Activated CD4-positive, alpha-beta memory T cell treated with anti-CD3 and anti-CD28 coated beads, Interleukin-2, amount 10 ng/mL, durations not matched to agents 7 days and 5 days (primary cell): Measurements from ENCODE around the gene HAS3. TPM values are rescaled to one million over a fixed set of nuclear protein-coding genes. Genes with fewer than 3 reads are reported as not detected.
"Not testable (repeated sequence)": the region's sequence is repeated elsewhere in the genome, so short reads cannot be mapped to it uniquely, and the experiment has no call there.

Experiments used
- CTCF ChIA-PET: fragments of 350-600 bp; sonication (Branson Sonifier 250); formaldehyde crosslinking; loops from one replicate; lab custom pipeline; 2021; ENCODE audit warnings: antibody characterized with exemption, inconsistent platforms; lab: Charles Lee
- POLR2A ChIA-PET: fragments of 350-600 bp; sonication (Branson Sonifier 250); formaldehyde crosslinking; loops from one replicate; lab custom pipeline; 2021; ENCODE audit warnings: antibody characterized with exemption; lab: Charles Lee
- DNase-seq: peaks from one replicate; pipeline ENCODE4 v3.0.0-alpha.2; 2020
- H3K27ac Mint-ChIP-seq: one replicate; pipeline ENCODE4 v1.8.0; 2021; ENCODE audit warnings: mild to moderate bottlenecking, mixed read lengths
- H3K27me3 Mint-ChIP-seq: one replicate; pipeline ENCODE4 v1.8.0; 2021; ENCODE audit warnings: mixed read lengths
- H3K36me3 Mint-ChIP-seq: one replicate; pipeline ENCODE4 v1.8.0; 2021; ENCODE audit warnings: low read depth, mixed read lengths
- H3K4me1 Mint-ChIP-seq: one replicate; pipeline ENCODE4 v1.8.0; 2021; ENCODE audit warnings: mixed read lengths
- H3K4me3 Mint-ChIP-seq: one replicate; pipeline ENCODE4 v1.8.0; 2021; ENCODE audit warnings: mild to moderate bottlenecking, mixed read lengths
- H3K9me3 Mint-ChIP-seq: one replicate; pipeline ENCODE4 v1.8.0; 2021; ENCODE audit warnings: mixed read lengths
- total RNA-seq, 2 experiments: library from RNA; stranded (reverse); gene quantifications; one replicate each; pipeline ENCODE4 v1.2.3, GENCODE V29; 2021

The HAS3 gene
- total RNA-seq, 2 experiments from 2014 or later = 0.38 to 0.71 TPM

DNA sequence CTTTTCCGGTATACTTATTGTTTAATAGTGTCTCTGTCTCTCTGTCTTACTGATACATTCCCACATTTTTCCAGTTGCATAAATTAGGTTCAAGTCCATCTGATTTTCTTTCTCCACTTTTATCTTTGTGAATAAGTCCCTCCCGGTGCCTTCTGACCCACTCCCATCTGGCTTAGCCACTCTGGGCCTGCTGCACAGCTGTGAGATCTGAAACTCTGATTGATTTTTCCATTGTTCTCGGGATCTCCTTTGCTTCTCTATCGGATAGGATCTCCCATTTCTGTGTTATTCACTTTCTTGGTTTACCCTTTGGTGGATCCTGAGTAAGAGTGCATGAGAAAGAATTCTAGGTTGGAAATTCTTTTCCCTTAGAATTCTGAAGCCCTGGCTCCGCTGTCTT lies 35.6 kb downstream of the HAS3 start:
- Mint-ChIP-seq H3K4me1 (peaks cover 15% of the 10 kb centered on the region), H3K9me3 (no peaks in the 10 kb centered on the region), H3K27me3 (no peaks in the 10 kb centered on the region), H3K27ac (no peak overlapping the region), H3K36me3 (peaks cover 68% of the 10 kb centered on the region), H3K4me3 (no peak overlapping the region)
- ChIA-PET CTCF (interaction anchor here (0.8 to 1.3 kb wide), 2 partner anchors 9 to 149 kb away, joined by 3 to 5 read pairs; no protein-coding TSS in a partner anchor), POLR2A (interaction anchor here (1.1 to 1.6 kb wide), 2 partner anchors 8 to 9 kb away, joined by 4 to 5 read pairs; partner anchors contain the start of genes CHTF8 and UTP4)
- no peak for DNase-seq

DNA sequence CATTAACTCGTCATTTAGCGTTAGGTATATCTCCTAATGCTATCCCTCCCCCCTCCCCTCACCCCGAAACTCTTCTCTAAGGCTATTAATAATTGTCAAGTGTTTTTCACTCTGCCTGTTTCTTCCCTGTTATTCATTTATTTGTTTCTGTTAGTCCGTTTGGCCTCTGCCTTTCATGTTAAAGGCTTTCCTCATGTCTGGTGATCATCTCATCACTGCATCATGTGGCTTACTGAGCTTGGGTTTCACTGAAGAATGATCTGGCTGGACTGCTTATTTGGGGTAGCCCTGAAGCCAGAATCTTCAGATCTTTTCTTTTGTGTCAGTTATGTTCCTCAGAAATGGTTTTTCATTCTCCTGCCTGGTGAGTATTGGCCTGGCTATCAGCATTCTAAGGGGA lies 36.5 kb downstream of the HAS3 start:
- Mint-ChIP-seq H3K36me3 (peaks cover 65% of the 10 kb centered on the region), H3K27me3 (no peaks in the 10 kb centered on the region), H3K9me3 (no peaks in the 10 kb centered on the region), H3K4me3 (no peak overlapping the region), H3K27ac (no peak overlapping the region), H3K4me1 (peaks cover 7% of the 10 kb centered on the region)
- CTCF ChIA-PET = interaction anchor here (0.8 to 1.3 kb wide), 2 partner anchors 8 to 18 kb away, joined by 4 to 5 read pairs; no protein-coding TSS in a partner anchor
- POLR2A ChIA-PET = interaction anchor here (1.6 kb wide), 1 partner anchor 9 kb away, joined by 5 read pairs; the partner anchor contains the start of genes CHTF8 and UTP4
- no peak for DNase-seq

DNA sequence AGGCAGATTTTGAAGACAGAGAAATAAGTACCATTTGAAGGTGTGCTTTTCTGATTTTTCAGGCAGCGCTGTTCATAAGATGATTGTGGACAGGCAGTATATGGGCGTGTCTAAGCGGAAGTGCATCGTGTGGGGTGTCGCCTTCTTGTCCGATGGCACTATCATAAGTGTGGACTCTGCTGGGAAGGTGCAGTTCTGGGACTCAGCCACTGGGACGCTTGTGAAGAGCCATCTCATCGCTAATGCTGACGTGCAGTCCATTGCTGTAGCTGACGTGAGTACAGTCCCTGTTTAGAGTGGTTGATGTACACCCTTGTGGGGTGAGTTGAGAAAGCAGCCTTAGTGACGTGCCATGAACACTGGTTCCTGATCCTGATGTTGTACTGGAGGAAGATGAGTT lies 37.7 kb downstream of the HAS3 start:
- Mint-ChIP-seq H3K4me3 (no peak overlapping the region), H3K4me1 (peaks cover 2% of the 10 kb centered on the region), H3K36me3 (peaks cover 58% of the 10 kb centered on the region), H3K27me3 (no peaks in the 10 kb centered on the region), H3K27ac (no peak overlapping the region), H3K9me3 (no peaks in the 10 kb centered on the region)
- CTCF ChIA-PET = no interaction called here
- DNase-seq = no peak
- POLR2A ChIA-PET = no interaction called here

DNA sequence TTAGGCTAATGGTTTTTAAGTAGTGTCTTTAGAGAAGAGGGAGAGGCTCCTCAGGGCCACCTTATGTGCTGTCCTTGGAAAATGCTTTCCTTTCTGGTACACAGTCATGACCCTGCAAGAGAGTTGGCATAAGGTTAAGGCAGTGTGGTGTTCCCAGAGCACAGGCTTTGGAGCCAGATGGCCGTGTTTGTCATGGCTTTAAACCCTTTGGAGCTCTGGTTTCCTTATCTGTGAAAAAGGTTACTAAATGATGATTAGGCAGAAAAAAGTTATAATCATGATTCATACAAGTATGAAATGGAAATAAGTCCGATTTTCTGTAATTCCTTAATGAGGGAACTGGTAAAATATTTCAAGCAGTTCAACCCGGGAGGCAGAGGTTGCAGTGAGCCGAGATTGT lies 40.2 kb downstream of the HAS3 start:
- POLR2A ChIA-PET = interaction anchor here (1.2 kb wide), 1 partner anchor 13 kb away, joined by 3 read pairs; the partner anchor contains the start of genes CHTF8 and UTP4
- H3K4me1 Mint-ChIP-seq = no peaks in the 10 kb centered on the region
- H3K4me3 Mint-ChIP-seq = no peak overlapping the region
- H3K36me3 Mint-ChIP-seq = peaks cover 46% of the 10 kb centered on the region
- no peak for DNase-seq
- no peaks in the 10 kb centered on the region for H3K27me3 Mint-ChIP-seq
- no peak overlapping the region for H3K27ac Mint-ChIP-seq
- H3K9me3 Mint-ChIP-seq = no peaks in the 10 kb centered on the region
- CTCF ChIA-PET = no interaction called here

DNA sequence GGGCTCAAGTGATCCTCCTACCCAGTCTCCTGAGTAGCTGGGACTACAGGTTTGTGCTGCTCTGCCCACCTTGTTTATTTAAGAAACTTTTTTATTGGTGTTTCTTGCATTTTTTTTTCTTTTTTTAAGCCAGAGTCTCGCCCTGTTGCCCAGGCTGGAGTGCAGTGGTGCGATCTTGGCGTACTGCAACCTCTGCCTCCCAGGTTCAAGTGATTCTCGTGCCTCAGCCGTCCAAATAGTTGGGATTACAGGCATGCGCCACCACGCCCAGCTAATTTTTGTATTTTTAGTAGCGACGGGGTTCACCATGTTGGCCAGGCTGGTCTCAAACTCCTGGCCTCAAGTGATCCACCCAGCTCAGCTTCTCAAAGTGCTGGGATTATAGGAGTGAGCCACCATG lies 44.2 kb downstream of the HAS3 start:
- DNase-seq, H3K27me3 Mint-ChIP-seq, H3K4me1 Mint-ChIP-seq, H3K4me3 Mint-ChIP-seq, H3K27ac Mint-ChIP-seq, H3K9me3 Mint-ChIP-seq: not testable (repeated sequence)
- ChIA-PET POLR2A (interaction anchor here (1.0 to 1.5 kb wide), 2 partner anchors 37 to 136 kb away, joined by 3 to 6 read pairs; partner anchors contain the start of gene SNTB2), CTCF (interaction anchor here (1.0 to 5.5 kb wide), 14 partner anchors 8 to 177 kb away, joined by 3 to 103 read pairs (median 5); no protein-coding TSS in a partner anchor)
- peaks cover 42% of the 10 kb centered on the region for H3K36me3 Mint-ChIP-seq

DNA sequence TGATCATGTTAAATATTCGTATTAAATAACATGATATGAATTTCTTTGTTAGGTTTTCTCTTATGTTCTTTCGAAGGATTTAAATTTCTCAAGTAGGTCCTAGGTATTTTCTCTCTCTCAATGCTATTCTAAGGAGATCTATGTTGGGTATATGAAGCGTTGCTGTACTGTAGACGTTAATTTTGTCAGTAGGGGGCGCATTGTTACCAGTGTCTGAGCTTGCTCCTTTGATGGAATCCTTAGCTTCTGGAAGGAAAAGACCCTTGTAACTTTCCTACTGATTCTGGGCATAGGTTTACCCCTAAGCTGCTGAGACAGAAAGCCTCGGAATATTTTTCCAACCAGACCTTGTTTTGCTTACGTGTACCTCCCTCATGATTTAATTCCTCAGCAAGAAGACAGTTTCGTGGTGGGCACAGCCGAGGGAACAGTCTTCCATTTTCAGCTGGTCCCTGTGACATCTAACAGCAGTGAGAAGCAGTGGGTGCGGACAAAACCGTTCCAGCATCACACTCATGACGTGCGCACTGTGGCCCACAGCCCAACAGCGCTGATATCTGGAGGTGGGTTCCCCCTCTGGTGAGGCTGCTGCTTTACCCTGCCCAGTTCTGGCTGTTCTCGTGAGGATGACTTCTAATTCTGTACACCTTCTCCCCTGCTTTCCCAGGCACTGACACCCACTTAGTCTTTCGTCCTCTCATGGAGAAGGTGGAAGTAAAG lies 44.9 kb downstream of the HAS3 start:
- POLR2A ChIA-PET = interaction anchor here (1.0 to 1.5 kb wide), 2 partner anchors 36 to 136 kb away, joined by 3 to 6 read pairs; partner anchors contain the start of gene SNTB2
- Mint-ChIP-seq H3K4me1 (no peaks in the 10 kb centered on the region), H3K27me3 (no peaks in the 10 kb centered on the region), H3K27ac (no peak overlapping the region), H3K4me3 (no peak overlapping the region), H3K9me3 (no peaks in the 10 kb centered on the region), H3K36me3 (peaks cover 45% of the 10 kb centered on the region)
- CTCF ChIA-PET = interaction anchor here (0.6 to 5.5 kb wide), 22 partner anchors 8 to 188 kb away, joined by 3 to 103 read pairs (median 5); no protein-coding TSS in a partner anchor
- DNase-seq = peak; percentile 60

DNA sequence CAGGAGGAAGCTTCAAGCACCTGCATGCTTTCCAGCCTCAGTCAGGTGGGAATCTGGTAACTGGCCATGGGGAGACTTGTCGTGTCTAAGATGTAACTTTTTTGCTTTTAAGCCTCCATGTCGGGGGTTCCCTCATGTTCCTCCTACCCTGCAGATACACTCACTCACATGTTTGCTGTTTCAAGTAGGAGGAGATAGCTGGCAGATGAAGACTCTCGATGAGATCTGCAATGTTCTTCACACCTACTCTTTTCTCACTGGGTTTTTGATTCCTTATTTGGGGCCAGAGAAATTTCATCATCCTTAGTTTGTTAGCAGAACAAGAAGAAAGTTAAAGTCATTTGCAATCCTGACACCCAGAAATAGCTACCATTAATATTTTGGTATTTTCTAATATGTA lies 51.7 kb downstream of the HAS3 start:
- H3K27me3 Mint-ChIP-seq = no peaks in the 10 kb centered on the region
- POLR2A ChIA-PET = interaction anchor here (1.3 kb wide), 1 partner anchor 24 kb away, joined by 5 read pairs; the partner anchor contains the start of genes CHTF8 and UTP4
- H3K36me3 Mint-ChIP-seq = peaks cover 64% of the 10 kb centered on the region
- H3K9me3 Mint-ChIP-seq = no peaks in the 10 kb centered on the region
- CTCF ChIA-PET = interaction anchor here (0.7 to 2.0 kb wide), 4 partner anchors 8 to 567 kb away, joined by 3 to 5 read pairs (median 4); no protein-coding TSS in a partner anchor
- no peak for DNase-seq
- no peak overlapping the region for H3K4me3 Mint-ChIP-seq
- H3K4me1 Mint-ChIP-seq = no peaks in the 10 kb centered on the region
- H3K27ac Mint-ChIP-seq = no peak overlapping the region

DNA sequence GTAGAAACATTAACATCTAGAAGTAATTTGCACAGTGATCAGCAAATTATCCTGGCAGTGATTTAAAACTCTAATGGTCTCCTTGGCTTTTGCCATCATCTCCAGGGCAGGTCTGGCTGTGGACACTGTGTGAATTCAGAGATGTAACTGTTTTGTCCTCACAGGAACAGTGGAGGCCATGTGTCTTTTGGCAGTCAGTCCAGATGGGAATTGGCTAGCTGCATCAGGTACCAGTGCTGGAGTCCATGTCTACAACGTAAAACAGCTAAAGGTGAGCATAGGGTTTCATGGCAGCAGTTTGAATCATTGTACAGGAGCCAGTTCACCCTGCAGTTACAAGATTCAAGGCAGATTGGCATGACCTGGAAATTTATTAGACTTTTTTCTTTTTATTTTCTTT lies 54.7 kb downstream of the HAS3 start:
- H3K27ac Mint-ChIP-seq = no peak overlapping the region

DNA sequence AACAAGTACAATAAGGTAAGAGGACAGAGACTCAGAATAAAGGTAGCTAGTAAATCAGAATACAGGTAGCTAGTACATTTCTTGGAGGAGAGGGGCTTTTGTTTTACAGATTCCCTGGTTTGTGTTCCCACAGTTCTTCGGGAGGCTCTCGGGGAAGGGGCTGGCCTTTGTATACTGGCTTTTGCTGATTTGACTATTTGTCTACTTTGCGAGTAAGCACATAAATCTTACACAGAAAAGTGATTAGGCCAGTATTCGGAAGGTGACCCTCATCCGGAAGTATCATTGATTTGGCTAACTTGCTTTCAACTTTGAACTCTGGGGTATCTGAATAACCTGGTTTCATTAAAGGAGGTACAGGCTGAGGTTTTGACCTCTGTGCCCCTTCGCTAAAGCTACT lies 60.1 kb downstream of the HAS3 start:
- Mint-ChIP-seq H3K4me3 (no peak overlapping the region), H3K4me1 (peaks cover 35% of the 10 kb centered on the region)
- CTCF ChIA-PET = interaction anchor here (1.4 to 2.9 kb wide), 2 partner anchors 14 to 54 kb away, joined by 3 to 16 read pairs; no protein-coding TSS in a partner anchor

More for the DNA sequence above, 54.7 kb downstream of the HAS3 start:
- CTCF ChIA-PET = interaction anchor here (0.7 to 0.9 kb wide), 2 partner anchors 27 to 29 kb away, joined by 3 read pairs; no protein-coding TSS in a partner anchor
- Mint-ChIP-seq H3K36me3 (peaks cover 60% of the 10 kb centered on the region), H3K27me3 (no peaks in the 10 kb centered on the region), H3K4me1 (peaks cover 8% of the 10 kb centered on the region), H3K9me3 (no peaks in the 10 kb centered on the region), H3K4me3 (no peak overlapping the region)
- DNase-seq = no peak
- POLR2A ChIA-PET = no interaction called here

DNA sequence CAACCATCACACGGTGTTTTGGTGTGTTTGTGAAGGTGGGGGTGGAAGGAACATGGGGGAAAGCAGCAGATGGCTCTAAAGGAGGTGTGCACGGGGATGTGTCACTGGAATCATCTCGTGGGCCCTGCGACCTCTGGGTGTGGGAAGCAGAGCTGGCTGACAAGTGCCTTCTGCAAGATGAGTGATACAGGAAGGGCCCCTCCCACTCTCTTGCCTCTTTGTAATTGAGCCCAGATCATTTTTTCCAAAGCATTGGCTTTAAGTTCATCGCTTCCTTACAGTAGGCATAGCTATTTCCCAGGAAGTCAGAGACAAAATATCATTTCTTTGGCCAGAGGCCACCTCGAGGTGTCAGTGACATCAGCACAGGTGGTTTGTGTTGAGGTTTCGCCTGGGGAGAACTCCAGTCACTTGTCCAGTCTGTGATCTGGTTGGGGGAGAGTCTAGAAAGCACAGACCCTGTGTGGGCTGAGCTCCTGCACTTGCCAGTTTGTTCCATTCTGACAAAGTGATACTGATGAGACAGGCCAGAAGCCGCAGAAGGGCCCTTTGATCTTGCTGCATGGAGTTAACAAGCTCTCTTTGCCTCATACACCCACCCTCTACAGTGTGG lies 60.9 kb downstream of the HAS3 start:
- peak; percentile 48 for DNase-seq
- H3K4me3 Mint-ChIP-seq = no peak overlapping the region
- H3K4me1 Mint-ChIP-seq = peaks cover 37% of the 10 kb centered on the region
- H3K36me3 Mint-ChIP-seq = peaks cover 56% of the 10 kb centered on the region
- peak overlapping the region; percentile 69 for H3K27ac Mint-ChIP-seq
- H3K27me3 Mint-ChIP-seq = no peaks in the 10 kb centered on the region
- POLR2A ChIA-PET = interaction anchor here (1.2 to 2.6 kb wide), 3 partner anchors 21 to 35 kb away, joined by 3 to 33 read pairs (median 8); partner anchors contain the start of genes CHTF8, SNTB2 and UTP4
- no peaks in the 10 kb centered on the region for H3K9me3 Mint-ChIP-seq
- CTCF ChIA-PET = interaction anchor here (0.6 to 3.0 kb wide), 5 partner anchors 15 to 120 kb away, joined by 3 to 16 read pairs (median 9); partner anchors contain the start of gene SNTB2

More for the DNA sequence above, 60.1 kb downstream of the HAS3 start:
- POLR2A ChIA-PET = interaction anchor here (1.3 to 2.6 kb wide), 3 partner anchors 13 to 33 kb away, joined by 4 to 33 read pairs (median 8); partner anchors contain the start of genes CHTF8, SNTB2 and UTP4
- DNase-seq = no peak
- Mint-ChIP-seq H3K27ac (peak overlapping the region; percentile 69), H3K36me3 (peaks cover 58% of the 10 kb centered on the region), H3K27me3 (no peaks in the 10 kb centered on the region), H3K9me3 (no peaks in the 10 kb centered on the region)

DNA sequence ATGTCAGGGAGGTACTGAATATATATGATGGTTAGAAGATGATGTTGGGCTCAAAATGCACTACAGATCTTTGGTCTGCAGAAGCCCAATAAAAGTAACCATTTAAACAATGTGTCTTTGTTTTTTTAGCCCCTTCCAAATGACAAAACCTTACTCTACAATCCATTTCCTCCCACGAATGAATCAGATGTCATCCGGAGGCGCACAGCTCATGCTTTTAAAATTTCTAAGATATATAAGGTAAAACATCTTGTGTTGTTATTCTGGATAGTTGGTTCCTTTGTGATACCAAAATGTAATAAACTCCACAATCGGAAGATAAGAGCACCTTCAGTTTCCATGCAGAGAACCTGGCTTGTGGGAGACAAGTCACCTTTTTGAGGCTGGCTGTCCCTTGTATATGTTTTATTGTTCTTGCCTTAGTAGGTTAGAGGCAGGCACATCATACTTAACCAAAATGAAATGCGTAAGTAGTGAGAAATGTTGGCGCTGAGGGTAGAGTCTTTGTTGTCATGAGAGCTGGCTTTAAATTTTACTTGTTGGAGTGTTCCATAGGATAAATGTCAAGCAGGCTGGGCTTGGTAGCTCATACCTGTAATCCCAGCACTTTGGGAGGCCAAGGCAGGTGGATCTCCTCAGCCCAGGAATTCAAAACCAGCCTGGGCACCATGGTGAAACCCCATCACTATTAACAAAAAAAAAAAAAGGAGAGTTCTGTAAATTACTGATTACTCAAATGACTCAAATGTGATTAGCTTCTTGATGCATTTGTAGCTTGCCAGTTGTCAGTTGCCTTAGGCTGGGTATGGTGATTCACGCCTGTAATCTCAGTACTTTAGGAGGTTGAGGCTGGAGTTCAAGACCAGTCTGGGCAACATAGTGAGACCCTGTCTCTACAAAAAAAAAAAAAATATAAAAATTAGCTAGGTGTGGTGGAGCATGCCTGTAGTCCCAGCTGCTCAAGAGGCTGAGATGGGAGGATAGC lies 61.8 kb downstream of the HAS3 start:
- no peak for DNase-seq
- H3K36me3 Mint-ChIP-seq = peaks cover 54% of the 10 kb centered on the region
- H3K27me3 Mint-ChIP-seq = no peaks in the 10 kb centered on the region
- no peaks in the 10 kb centered on the region for H3K9me3 Mint-ChIP-seq
- CTCF ChIA-PET = interaction anchor here (0.6 to 3.0 kb wide), 6 partner anchors 16 to 143 kb away, joined by 3 to 16 read pairs (median 6); partner anchors contain the start of gene SNTB2
- H3K4me3 Mint-ChIP-seq = no peak overlapping the region
- H3K4me1 Mint-ChIP-seq = peaks cover 37% of the 10 kb centered on the region
- H3K27ac Mint-ChIP-seq = peak overlapping the region; percentile 69
- POLR2A ChIA-PET = interaction anchor here (0.8 to 2.6 kb wide), 4 partner anchors 20 to 133 kb away, joined by 3 to 33 read pairs (median 6); partner anchors contain the start of genes CHTF8, SNTB2 and UTP4
